ENCODE results near the gene DNAH1.

DNA sequence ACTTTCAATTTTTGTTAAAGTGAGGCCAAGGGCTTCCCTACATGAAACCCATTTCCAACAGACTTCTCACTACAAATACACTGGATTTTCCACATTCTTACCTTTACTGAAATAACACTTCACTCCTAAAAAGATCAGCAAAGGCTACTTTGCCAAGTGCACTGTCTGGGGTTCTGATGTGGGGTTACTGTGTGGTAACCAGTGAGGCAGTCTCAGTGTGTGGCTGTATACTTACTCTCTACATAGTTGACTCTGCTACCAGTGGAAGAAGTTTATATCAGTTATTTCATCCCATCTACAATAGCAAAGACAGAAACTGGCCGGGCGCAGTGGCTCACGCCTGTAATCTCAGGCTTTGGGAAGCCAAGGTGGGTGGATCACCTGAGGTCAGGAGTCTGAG lies 43.3 kb upstream of the DNAH1 start:
- TF ChIP-seq, protein P1, sequence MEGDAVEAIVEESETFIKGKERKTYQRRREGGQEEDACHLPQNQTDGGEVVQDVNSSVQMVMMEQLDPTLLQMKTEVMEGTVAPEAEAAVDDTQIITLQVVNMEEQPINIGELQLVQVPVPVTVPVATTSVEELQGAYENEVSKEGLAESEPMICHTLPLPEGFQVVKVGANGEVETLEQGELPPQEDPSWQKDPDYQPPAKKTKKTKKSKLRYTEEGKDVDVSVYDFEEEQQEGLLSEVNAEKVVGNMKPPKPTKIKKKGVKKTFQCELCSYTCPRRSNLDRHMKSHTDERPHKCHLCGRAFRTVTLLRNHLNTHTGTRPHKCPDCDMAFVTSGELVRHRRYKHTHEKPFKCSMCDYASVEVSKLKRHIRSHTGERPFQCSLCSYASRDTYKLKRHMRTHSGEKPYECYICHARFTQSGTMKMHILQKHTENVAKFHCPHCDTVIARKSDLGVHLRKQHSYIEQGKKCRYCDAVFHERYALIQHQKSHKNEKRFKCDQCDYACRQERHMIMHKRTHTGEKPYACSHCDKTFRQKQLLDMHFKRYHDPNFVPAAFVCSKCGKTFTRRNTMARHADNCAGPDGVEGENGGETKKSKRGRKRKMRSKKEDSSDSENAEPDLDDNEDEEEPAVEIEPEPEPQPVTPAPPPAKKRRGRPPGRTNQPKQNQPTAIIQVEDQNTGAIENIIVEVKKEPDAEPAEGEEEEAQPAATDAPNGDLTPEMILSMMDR (IDR thresholded peaks at IDR 0.05 in 2 of 3, conservative IDR thresholded peaks at IDR 0.05 in 1 of 3; ENCODE audit: borderline replicate concordance in 1 of 3, insufficient read depth in 1 of 3, low read depth in 2 of 3, low read length in 2 of 3) = no peak
- TF ChIP-seq EZH2 (IDR thresholded peaks at IDR 0.05) = no peak
- TF ChIP-seq EZH2phosphoT487 (IDR thresholded peaks at IDR 0.05; ENCODE audit: borderline replicate concordance) = no peak
- TF ChIP-seq RAD21 (IDR thresholded peaks at IDR 0.05; ENCODE audit: low read depth) = no peak
- no peak for TF ChIP-seq ZFX (IDR thresholded peaks at IDR 0.05)
- TF ChIP-seq POLR2AphosphoS5 (IDR thresholded peaks at IDR 0.05; ENCODE audit: low read depth, low read length) = no peak
- TF ChIP-seq POLR2A (IDR thresholded peaks at IDR 0.05; ENCODE audit: borderline replicate concordance, extremely low read depth, insufficient read depth, insufficient read length) = no peak
- TF ChIP-seq YY1 (IDR thresholded peaks at IDR 0.05; ENCODE audit: extremely low read depth, insufficient replicate concordance, low read depth, low read length) = no peak
- no peak for TF ChIP-seq TCF7L2 (IDR thresholded peaks at IDR 0.05; ENCODE audit: borderline replicate concordance, extremely low read depth, insufficient read depth, insufficient read length)
- TF ChIP-seq EGR1 (IDR thresholded peaks at IDR 0.05; ENCODE audit: low read depth) = no peak
- TF ChIP-seq SIN3A (IDR thresholded peaks at IDR 0.05; ENCODE audit: low read depth) = no peak
